Epithelial cell of proximal tubule (primary cell): Measurements from ENCODE around the gene IRS1. TPM values are rescaled to one million over a fixed set of nuclear protein-coding genes. Genes with fewer than 3 reads are reported as not detected.

Experiments
- DNase-seq: peaks from one replicate; pipeline ENCODE4 v3.0.0-alpha.2; 2011; ENCODE audit warnings: low read depth
- H3K4me3 ChIP-seq: 2 replicates; pipeline ENCODE4 v1.5.1; 2011; ENCODE audit warnings: low read depth, mild to moderate bottlenecking, low read length
- CTCF ChIP-seq: conservative IDR thresholded peaks from 2 replicates; pipeline ENCODE4 v1.5.1; 2012; ENCODE audit warnings: low read depth, mild to moderate bottlenecking, low read length
- total RNA-seq: library from RNA; depleted of rRNA; stranded (reverse); fragments of >200 nt; gene quantifications from 2 replicates; pipeline ENCODE4 v1.2.3, GENCODE V29; 2015

The IRS1 gene
- total RNA-seq, 1 donor from 2014 or later: 13.0 TPM

GRCh38 chr2:226794751-226795171, 4.9 kb downstream of the IRS1 start:
- no peak for DNase-seq

GRCh38 chr2:226794196-226794661, 5.4 kb downstream of the IRS1 start:
- TF ChIP-seq CTCF: no peak
- DNase-seq: no peak
- peak overlapping the region; percentile 69 for H3K4me3 ChIP-seq

More at GRCh38 chr2:226794751-226795171, 4.9 kb downstream of the IRS1 start:
- peak overlapping the region; percentile 69 for H3K4me3 ChIP-seq
- peak; percentile 12 for TF ChIP-seq CTCF

GRCh38 chr2:226793646-226794045, 6.0 kb downstream of the IRS1 start:
- TF ChIP-seq CTCF: no peak
- DNase-seq: no peak
- H3K4me3 ChIP-seq: peak overlapping the region; percentile 69

- DNase-seq: no peak
- H3K4me3 ChIP-seq: peak overlapping the region; percentile 69
- no peak for TF ChIP-seq CTCF
Observed at GRCh38 chr2:226792155-226792881, 7.3 kb downstream of the IRS1 start.

GRCh38 chr2:226791487-226792081, 8.0 kb downstream of the IRS1 start:
- TF ChIP-seq CTCF: peak; percentile 34
- no peak for DNase-seq
- peak overlapping the region; percentile 69 for H3K4me3 ChIP-seq

- peak overlapping the region; percentile 64 for H3K4me3 ChIP-seq
- DNase-seq: no peak
- TF ChIP-seq CTCF: no peak
Observed at GRCh38 chr2:226791056-226791486, 8.5 kb downstream of the IRS1 start.
